ENCODE data around the gene MPZL2.

The MPZL2 gene

GRCh38 chr11:118239509-118240205 is 24.4 kb downstream of the MPZL2 start:
- H3K9me3 ChIP-seq (replicated peaks; ENCODE audit: low read length): no peaks in the 10 kb centered on the region
- no peak overlapping the region for H3K4me3 ChIP-seq (ENCODE audit: low read length)
- no peaks in the 10 kb centered on the region for H3K36me3 ChIP-seq (ENCODE audit: insufficient read depth, low read length)
- no peaks in the 10 kb centered on the region for H3K4me1 ChIP-seq (ENCODE audit: control insufficient read depth, insufficient read depth, low read length)
- no peak overlapping the region for H3K4me2 ChIP-seq (ENCODE audit: low read length)
- H3K27me3 ChIP-seq (ENCODE audit: control insufficient read depth, insufficient read depth, low read length): peaks cover 34% of the 10 kb centered on the region
- no peak overlapping the region for H3K9ac ChIP-seq (ENCODE audit: low read depth, low read length)

GRCh38 chr11:118238929-118239328 is 25.2 kb downstream of the MPZL2 start:
- Histone ChIP-seq H3K36me3 (ENCODE audit: insufficient read depth, low read length) (no peaks in the 10 kb centered on the region), H3K4me3 (ENCODE audit: low read length) (no peak overlapping the region), H3K9me3 (replicated peaks; ENCODE audit: low read length) (no peaks in the 10 kb centered on the region), H3K4me2 (ENCODE audit: low read length) (no peak overlapping the region), H3K4me1 (ENCODE audit: control insufficient read depth, insufficient read depth, low read length) (no peaks in the 10 kb centered on the region), H3K27me3 (ENCODE audit: control insufficient read depth, insufficient read depth, low read length) (peaks cover 30% of the 10 kb centered on the region), H3K9ac (ENCODE audit: low read depth, low read length) (no peak overlapping the region)

GRCh38 chr11:118238421-118238820 is 25.7 kb downstream of the MPZL2 start:
- Histone ChIP-seq H3K4me3 (ENCODE audit: low read length) (no peak overlapping the region), H3K27me3 (ENCODE audit: control insufficient read depth, insufficient read depth, low read length) (peaks cover 30% of the 10 kb centered on the region), H3K9me3 (replicated peaks; ENCODE audit: low read length) (no peaks in the 10 kb centered on the region), H3K4me1 (ENCODE audit: control insufficient read depth, insufficient read depth, low read length) (no peaks in the 10 kb centered on the region), H3K9ac (ENCODE audit: low read depth, low read length) (no peak overlapping the region), H3K4me2 (ENCODE audit: low read length) (no peak overlapping the region), H3K36me3 (ENCODE audit: insufficient read depth, low read length) (no peaks in the 10 kb centered on the region)

GRCh38 chr11:118236170-118236569 is 27.9 kb downstream of the MPZL2 start:
- H3K4me1 ChIP-seq (ENCODE audit: control insufficient read depth, insufficient read depth, low read length): no peaks in the 10 kb centered on the region
- H3K9ac ChIP-seq (ENCODE audit: low read depth, low read length): no peak overlapping the region
- H3K36me3 ChIP-seq (ENCODE audit: insufficient read depth, low read length): no peaks in the 10 kb centered on the region
- no peaks in the 10 kb centered on the region for H3K9me3 ChIP-seq (replicated peaks; ENCODE audit: low read length)
- peaks cover 21% of the 10 kb centered on the region for H3K27me3 ChIP-seq (ENCODE audit: control insufficient read depth, insufficient read depth, low read length)
- no peak overlapping the region for H3K4me2 ChIP-seq (ENCODE audit: low read length)
- no peak overlapping the region for H3K4me3 ChIP-seq (ENCODE audit: low read length)

- H3K4me2 ChIP-seq (ENCODE audit: low read length): no peak overlapping the region
- H3K4me1 ChIP-seq (ENCODE audit: control insufficient read depth, insufficient read depth, low read length): no peaks in the 10 kb centered on the region
- no peak overlapping the region for H3K9ac ChIP-seq (ENCODE audit: low read depth, low read length)
- H3K4me3 ChIP-seq (ENCODE audit: low read length): no peak overlapping the region
- no peaks in the 10 kb centered on the region for H3K9me3 ChIP-seq (replicated peaks; ENCODE audit: low read length)
- no peaks in the 10 kb centered on the region for H3K36me3 ChIP-seq (ENCODE audit: insufficient read depth, low read length)
- peaks cover 17% of the 10 kb centered on the region for H3K27me3 ChIP-seq (ENCODE audit: control insufficient read depth, insufficient read depth, low read length)
Observed at GRCh38 chr11:118234833-118235232, 29.3 kb downstream of the MPZL2 start.

- Histone ChIP-seq H3K9me3 (replicated peaks; ENCODE audit: low read length) (no peaks in the 10 kb centered on the region), H3K4me1 (ENCODE audit: control insufficient read depth, insufficient read depth, low read length) (no peaks in the 10 kb centered on the region), H3K9ac (ENCODE audit: low read depth, low read length) (no peak overlapping the region), H3K4me3 (ENCODE audit: low read length) (no peak overlapping the region), H3K36me3 (ENCODE audit: insufficient read depth, low read length) (no peaks in the 10 kb centered on the region), H3K27me3 (ENCODE audit: control insufficient read depth, insufficient read depth, low read length) (peaks cover 17% of the 10 kb centered on the region), H3K4me2 (ENCODE audit: low read length) (no peak overlapping the region)
Observed at GRCh38 chr11:118233850-118234249, 30.2 kb downstream of the MPZL2 start.

- H3K4me3 ChIP-seq (ENCODE audit: low read length): no peak overlapping the region
- peaks cover 17% of the 10 kb centered on the region for H3K27me3 ChIP-seq (ENCODE audit: control insufficient read depth, insufficient read depth, low read length)
- H3K4me2 ChIP-seq (ENCODE audit: low read length): no peak overlapping the region
- no peaks in the 10 kb centered on the region for H3K4me1 ChIP-seq (ENCODE audit: control insufficient read depth, insufficient read depth, low read length)
- H3K9ac ChIP-seq (ENCODE audit: low read depth, low read length): no peak overlapping the region
- H3K36me3 ChIP-seq (ENCODE audit: insufficient read depth, low read length): no peaks in the 10 kb centered on the region
- H3K9me3 ChIP-seq (replicated peaks; ENCODE audit: low read length): no peaks in the 10 kb centered on the region
Observed at GRCh38 chr11:118233377-118233776, 30.7 kb downstream of the MPZL2 start.

- no peak overlapping the region for H3K4me3 ChIP-seq (ENCODE audit: low read length)
- H3K4me1 ChIP-seq (ENCODE audit: control insufficient read depth, insufficient read depth, low read length): no peaks in the 10 kb centered on the region
- H3K27me3 ChIP-seq (ENCODE audit: control insufficient read depth, insufficient read depth, low read length): peaks cover 20% of the 10 kb centered on the region
- H3K36me3 ChIP-seq (ENCODE audit: insufficient read depth, low read length): no peaks in the 10 kb centered on the region
- H3K9me3 ChIP-seq (replicated peaks; ENCODE audit: low read length): no peaks in the 10 kb centered on the region
- no peak overlapping the region for H3K9ac ChIP-seq (ENCODE audit: low read depth, low read length)
- no peak overlapping the region for H3K4me2 ChIP-seq (ENCODE audit: low read length)
Observed at GRCh38 chr11:118232659-118233058, 31.4 kb downstream of the MPZL2 start.

GRCh38 chr11:118231461-118231860 is 32.6 kb downstream of the MPZL2 start:
- H3K36me3 ChIP-seq (ENCODE audit: insufficient read depth, low read length): no peaks in the 10 kb centered on the region

GRCh38 chr11:118230088-118230487 is 34.0 kb downstream of the MPZL2 start:
- Histone ChIP-seq H3K27me3 (ENCODE audit: control insufficient read depth, insufficient read depth, low read length) (peaks cover 9% of the 10 kb centered on the region), H3K9ac (ENCODE audit: low read depth, low read length) (no peak overlapping the region), H3K4me1 (ENCODE audit: control insufficient read depth, insufficient read depth, low read length) (no peaks in the 10 kb centered on the region), H3K36me3 (ENCODE audit: insufficient read depth, low read length) (no peaks in the 10 kb centered on the region), H3K4me3 (ENCODE audit: low read length) (no peak overlapping the region), H3K4me2 (ENCODE audit: low read length) (no peak overlapping the region), H3K9me3 (replicated peaks; ENCODE audit: low read length) (no peaks in the 10 kb centered on the region)

More at GRCh38 chr11:118231461-118231860, 32.6 kb downstream of the MPZL2 start:
- Histone ChIP-seq H3K9ac (ENCODE audit: low read depth, low read length) (no peak overlapping the region), H3K4me3 (ENCODE audit: low read length) (no peak overlapping the region), H3K27me3 (ENCODE audit: control insufficient read depth, insufficient read depth, low read length) (peaks cover 21% of the 10 kb centered on the region), H3K9me3 (replicated peaks; ENCODE audit: low read length) (no peaks in the 10 kb centered on the region), H3K4me1 (ENCODE audit: control insufficient read depth, insufficient read depth, low read length) (no peaks in the 10 kb centered on the region), H3K4me2 (ENCODE audit: low read length) (no peak overlapping the region)

GRCh38 chr11:118229274-118229847 is 34.7 kb downstream of the MPZL2 start:
- Histone ChIP-seq H3K9me3 (replicated peaks; ENCODE audit: low read length) (no peaks in the 10 kb centered on the region), H3K4me1 (ENCODE audit: control insufficient read depth, insufficient read depth, low read length) (no peaks in the 10 kb centered on the region), H3K36me3 (ENCODE audit: insufficient read depth, low read length) (no peaks in the 10 kb centered on the region), H3K9ac (ENCODE audit: low read depth, low read length) (no peak overlapping the region), H3K27me3 (ENCODE audit: control insufficient read depth, insufficient read depth, low read length) (peaks cover 14% of the 10 kb centered on the region), H3K4me3 (ENCODE audit: low read length) (no peak overlapping the region), H3K4me2 (ENCODE audit: low read length) (no peak overlapping the region)

All from skeletal muscle satellite cell (primary cell).